Measurements from ENCODE around the gene SAP30L.

SAP30L gene

DNA sequence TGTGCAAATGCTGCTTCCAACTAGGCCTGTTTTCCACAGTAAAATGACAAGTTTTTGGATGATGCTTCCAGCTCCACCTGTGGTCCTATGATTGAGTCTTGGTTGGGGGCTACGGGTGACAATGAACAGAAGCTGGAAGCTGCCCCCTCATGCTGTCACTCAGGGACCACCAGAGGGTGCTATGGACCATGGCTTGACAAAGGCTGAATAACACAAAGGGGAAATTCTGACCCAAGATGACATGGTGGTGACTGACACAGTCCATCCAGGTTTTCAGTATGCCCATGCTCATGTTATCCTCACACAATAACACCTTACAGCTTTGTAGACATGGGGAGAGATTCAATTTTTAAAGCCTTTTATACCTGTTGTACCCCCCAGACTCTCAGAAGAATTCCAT lies 23.9 kb upstream of the SAP30L start:
- DNase-seq (ENCODE audit: low read depth) = no peak

DNA sequence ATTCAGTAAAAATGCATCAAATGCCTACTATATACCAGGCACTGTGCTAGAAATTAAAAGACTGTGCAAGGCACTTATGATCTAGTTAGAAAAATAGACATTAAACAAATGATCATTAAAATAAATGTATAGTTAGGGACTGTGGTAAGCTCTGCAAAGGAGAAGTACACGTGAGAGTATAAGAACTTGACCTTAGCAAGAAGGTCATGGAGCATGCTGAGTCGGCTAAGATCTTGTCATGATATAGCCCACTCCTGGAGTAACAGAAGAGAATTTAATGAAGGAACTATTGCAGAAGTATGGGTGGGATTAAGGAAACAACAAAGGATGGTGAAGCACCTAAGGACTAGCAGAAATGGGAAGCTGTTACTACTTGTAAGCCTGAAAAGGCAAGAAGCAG lies 23.5 kb upstream of the SAP30L start:
- no peak for DNase-seq (ENCODE audit: low read depth)

DNA sequence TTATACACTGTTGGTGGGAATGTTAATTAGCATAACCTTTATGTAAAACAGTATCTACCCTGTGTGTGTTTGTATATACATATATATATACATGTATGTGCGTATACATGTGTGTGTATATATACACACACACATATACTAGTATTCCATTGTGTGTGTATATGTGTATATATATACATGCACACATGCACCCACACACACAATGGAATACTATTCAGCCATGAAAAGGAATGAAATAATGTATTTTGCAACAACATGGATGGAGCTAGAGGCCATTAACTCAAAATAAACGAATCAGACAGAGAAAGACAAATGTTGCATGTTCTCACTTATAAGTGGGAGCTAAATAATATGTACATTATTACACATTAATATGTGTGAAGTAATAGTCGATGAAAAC lies 17.6 kb upstream of the SAP30L start:
- DNase-seq (ENCODE audit: low read depth) = no peak

DNA sequence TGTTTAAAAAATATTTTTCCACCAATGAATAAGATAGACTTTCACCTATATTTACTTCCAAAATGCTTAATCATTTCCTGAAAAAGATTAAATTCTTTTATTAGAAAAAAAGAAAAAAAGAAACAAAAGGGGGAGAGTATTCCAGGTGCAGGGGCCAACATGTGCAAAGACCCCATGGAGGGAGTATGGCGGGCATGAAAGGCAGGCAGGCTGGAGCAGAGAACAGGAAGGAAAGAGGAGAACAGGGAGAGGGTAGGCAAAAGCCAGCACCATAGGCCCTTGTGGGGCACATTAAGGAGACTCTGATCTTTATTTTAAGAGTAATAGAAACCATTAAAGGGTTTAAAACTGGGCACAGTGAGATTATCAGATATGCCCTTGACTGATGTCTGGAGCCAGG lies 16.5 kb upstream of the SAP30L start:
- no peak for DNase-seq (ENCODE audit: low read depth)

DNA sequence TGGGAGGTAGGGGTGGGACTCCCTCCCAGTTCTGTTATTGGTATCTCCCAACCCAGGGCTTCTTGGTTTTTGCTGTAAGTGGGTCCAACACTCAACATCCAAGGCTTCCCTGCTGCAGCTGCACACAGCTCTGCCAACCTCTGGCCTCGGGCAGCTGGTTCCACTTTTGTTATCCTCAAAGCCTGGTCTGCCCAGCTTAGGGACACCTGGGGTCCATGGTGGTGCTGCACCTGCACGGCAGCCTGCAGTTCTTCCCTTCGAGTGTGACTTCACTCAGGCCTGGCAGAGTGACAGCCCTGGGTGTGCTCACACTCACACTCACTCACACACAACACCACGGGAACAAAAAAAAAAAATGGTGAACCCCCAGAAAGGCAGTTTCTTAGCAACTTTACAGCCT lies 15.3 kb upstream of the SAP30L start:
- no peak for DNase-seq (ENCODE audit: low read depth)

DNA sequence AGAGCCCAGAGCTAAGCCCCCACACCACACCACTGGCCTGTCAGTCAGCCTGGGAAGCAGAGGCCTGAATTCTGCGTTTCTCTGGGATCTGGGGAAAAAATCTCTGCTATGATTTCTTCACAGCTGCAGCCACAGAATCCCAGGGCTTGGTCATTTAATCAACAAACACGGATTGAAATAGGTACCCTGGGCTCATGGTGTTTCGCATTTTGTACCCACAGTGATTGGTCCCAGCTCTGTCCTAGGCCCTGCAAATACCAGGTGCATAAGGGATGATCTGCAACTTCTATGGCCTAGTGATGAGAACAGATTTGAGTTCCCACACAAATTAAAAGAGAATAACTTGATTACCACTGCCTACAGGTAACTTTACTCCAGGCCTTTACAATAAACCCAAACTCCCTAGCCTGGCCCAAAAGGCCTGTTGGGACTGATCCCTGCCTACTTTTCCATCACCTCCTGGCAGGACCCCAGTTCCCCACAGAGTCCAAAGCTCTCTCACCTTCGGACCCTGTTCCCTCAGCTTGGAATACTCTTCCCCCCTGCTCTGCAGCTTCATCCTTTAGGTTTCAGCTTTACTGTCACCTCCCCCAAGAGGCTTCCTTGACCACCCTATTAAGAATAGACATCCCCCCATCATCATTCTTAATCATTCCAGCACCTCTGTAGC lies 14.7 kb upstream of the SAP30L start:
- no peak for DNase-seq (ENCODE audit: low read depth)

DNA sequence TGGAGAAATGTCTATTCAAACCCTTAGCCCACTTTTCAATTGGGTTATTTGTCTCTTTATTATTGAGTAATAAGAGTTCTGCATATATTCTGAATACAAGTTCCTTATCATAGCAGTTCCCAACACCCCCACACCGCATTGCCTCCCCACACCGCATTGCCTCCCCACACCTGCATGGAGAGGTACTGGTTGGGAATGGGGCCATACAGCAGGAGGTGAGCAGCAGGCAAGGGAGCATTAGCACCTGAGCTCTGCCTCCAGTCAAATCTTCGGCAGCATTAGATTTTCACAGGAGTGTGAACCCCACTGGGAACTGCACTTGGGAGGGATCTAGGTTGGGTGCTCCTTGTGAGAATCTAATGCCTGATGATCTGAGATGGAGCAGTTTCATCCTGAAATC lies 10.6 kb upstream of the SAP30L start:
- DNase-seq (ENCODE audit: low read depth) = no peak

DNA sequence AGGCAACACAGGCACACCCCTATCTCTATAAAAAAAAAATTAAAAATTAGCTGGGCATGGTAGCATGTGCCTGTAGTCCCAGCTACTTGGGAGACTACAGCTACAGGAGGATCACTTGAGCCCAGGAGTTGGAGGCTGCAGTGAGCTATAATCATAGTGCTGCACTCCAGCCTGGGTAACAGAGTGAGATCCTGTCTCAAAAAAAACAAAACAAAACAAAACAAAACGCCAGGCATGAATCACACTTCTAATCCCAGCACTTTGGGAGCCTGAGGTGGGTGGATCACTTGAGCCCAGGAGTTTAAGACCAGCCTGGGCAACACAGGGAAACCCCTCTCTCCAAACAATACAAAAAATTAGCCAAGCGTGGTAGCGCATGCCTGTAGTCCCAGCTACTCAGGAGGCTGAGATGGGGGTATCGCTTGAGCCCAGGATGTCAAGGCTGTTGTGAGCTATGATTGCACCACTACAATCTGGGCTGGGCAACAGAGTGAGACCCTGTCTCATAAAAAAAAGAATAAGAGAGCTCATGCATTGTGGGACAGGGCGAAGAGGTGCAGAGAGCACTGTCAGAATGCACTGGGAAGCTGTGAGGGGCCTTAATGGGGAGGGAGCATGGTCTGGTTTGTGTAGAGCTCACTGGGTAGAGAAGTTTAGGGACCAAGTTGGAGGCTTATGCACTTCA lies 8.4 kb upstream of the SAP30L start:
- no peak for DNase-seq (ENCODE audit: low read depth)

DNA sequence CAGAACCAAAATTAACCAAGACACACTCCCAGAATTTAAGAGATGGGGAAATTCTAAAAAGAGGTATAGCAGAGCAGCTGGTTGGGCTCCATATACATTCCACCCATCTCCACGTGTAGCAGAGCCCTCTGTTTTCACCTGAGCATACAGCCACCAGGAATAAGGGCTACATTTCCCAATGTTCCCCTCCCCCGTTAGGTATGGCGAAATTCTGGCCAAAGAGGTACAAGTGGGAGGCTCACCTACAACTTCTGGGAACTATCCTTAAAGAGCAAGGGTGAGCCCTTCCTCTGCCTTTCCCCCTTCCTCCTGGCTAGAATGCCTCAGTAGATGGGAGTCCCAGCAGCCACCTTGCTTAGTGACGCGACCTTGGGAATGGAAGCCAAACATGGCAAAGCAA lies 5.3 kb upstream of the SAP30L start:
- DNase-seq (ENCODE audit: low read depth) = no peak

DNA sequence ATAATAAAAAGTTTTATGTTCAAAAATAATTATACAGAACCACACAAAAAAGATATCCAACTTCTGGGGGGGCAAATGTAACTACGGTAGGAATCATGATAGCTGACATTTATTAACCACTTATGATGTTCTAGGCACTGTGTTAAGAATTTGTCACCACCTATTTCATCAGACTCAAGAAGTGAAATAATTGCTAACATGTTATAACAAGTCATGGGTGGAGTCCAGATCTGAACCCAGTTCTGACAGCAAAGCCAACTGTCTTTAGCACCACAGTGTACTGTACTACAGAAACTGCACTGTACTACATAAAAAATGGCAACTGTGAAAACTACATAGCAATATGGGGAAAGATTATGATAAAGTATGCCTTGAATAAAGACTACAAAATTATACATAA lies 3.0 kb upstream of the SAP30L start:
- DNase-seq (ENCODE audit: low read depth) = no peak

DNA sequence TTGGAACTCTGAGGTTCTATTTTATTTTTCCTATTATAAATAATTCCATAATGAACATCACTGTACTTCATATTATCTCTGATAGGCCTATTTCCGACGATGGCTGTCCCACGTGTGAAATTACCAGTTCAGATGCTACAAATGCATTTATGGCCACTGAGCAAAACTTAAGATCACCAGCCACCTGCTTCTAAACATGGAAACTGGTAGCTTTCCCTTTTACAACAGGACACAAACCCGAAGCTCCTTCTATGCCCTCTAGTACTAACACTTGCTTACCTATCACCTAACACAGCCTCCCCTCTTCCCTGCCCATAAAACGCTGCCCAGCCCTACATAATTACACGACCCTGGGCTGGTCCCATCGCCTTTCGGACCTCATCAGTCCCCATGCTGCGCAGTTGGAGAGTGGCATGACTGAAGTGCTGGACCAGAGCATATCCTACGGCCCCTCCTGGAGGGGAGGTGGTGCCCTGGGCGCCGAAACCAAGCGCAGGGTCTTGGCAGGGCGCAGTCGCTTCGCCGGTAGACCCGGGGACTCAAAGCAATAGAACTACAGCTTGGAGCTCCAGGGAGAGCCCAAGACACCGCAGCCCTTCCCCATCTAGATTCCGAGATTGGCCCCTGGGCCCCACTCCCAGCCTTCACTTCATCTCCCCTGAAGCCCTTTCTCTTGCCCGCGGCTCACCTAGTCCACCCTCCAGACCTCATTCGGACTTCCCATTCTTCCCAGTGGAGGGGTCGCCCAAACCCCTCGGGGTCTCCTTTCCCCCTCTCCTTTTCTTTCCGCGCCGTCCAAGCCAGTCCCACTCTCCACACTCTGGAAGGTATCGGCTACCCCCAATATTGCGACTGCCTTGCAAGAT lies 1.0 kb upstream of the SAP30L start:
- DNase-seq (ENCODE audit: low read depth) = no peak

DNA sequence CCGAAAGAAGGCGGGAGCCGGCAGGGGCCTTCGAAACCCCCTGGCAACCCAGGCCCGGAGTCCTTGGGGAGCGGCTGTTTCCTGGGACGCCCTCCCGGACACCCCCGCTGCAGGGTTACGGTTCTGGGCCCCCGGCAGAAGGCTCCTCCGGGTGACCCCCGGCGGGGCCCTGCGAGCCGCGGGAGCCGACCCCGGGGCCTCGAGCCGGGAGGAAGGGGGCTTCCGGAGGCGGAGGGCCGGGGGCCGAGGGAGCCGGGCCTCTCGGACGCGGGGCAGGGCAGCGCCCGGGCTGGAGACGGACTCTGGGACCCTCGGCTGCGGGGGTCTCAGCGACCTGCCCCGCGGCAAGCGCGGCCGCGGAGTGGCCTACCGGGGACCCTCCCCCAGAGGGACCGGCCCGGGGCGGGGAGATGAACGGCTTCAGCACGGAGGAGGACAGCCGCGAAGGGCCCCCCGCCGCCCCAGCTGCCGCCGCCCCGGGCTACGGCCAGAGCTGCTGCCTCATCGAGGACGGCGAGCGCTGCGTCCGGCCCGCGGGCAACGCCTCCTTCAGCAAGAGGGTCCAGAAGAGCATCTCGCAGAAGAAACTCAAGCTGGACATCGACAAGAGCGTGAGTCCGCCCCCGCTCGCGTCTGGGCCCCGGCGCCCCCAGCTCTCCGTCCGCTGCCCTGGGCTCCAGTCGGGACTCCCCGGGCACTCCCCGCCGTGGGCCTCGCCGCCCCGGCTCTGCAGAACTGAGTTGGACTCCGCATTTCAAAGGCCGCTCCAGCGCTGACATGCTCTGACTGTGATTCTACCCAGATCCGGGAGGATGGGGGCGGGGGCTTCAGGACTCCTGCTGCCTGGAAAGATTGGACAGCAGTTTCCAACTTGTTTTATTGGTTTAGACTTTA lies 645 bp downstream of the SAP30L start:
- DNase-seq (ENCODE audit: low read depth) = no peak

DNA sequence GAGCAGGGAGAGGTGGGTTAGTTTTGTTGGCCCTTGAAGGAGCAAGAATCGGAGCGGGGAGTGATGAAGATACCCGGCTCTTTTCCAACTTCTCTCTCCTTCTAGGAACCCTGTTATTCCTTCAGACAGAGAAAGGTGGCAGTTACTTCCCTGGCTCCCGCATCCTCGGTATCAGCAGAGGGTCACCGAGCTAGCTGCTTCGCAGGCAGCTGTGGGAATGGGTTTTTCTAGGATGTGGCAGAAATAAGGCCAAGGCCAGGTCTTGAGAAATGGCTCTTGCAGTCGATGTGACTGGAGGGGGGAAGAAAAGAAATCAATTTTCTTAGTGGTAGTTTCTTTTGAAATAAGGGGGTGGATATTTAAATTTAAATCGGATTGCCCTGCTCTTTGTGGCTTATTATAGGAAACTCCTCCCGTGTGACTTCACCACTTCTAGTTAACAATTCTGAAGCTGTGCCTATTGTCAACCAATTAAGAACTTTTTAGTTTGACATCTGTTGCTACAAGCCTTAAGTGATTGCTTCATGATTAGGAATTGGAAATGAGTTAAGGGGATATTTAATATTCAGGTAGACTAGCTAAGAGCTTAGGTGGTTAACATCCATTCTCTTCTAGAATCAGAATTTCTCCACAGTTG lies 1.4 kb downstream of the SAP30L start:
- no peak for DNase-seq (ENCODE audit: low read depth)

DNA sequence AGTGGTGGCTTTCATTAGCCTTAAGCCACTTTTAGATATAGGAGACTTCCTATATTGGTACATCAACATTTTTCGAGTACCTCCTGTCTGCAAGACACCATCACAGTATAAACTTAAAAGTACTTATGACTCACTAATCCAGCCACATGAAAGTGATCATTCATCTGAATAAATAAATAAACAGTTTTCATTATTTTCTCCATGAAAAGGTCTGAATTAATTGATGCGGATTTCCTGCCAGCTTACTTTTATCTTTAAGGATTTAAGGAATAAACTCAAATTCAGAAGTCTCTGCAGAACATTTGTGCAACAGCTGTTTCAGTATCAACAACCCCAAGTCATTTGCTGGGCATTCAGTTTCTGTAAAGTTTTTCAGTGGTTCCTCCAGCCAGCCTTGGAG lies 4.0 kb downstream of the SAP30L start:
- DNase-seq (ENCODE audit: low read depth) = no peak

DNA sequence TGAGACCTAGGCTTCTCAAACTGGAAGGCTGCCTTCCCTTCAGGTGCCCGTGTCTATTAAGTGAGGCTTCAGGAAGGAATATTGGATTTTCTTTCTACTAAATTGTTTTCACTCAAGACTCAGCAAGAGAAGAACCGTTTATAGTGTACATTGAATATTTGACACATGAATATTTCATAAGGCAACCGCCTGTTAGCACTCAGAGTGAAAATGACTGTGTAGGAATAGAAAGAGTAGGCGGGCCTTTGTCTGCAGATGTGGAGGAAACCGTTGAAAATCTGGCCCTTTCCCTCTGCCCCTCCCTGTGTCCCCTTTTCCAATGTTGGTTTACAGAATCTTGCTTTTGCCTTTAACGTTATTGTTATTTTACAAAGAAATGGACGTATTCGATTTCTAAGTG lies 6.2 kb downstream of the SAP30L start:
- DNase-seq (ENCODE audit: low read depth) = no peak

DNA sequence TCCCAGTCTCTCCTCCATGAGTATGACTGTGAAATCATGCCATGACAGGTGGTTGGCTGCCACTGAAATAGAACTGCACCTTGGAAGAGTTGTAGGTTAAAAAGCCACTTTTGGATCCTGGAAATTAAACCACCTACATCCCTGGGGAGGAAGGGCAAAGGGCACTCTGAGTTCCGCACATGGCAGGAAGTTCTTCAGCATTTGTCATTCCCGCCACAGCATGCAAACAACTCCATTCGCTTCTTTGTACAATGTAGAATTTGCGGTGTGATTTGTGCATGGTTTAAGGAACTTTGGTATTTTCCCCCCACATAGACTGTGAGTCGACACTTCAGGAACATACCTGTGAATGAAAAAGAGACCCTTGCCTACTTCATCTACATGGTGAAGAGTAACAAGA lies 9.8 kb downstream of the SAP30L start:
- no peak for DNase-seq (ENCODE audit: low read depth)

DNA sequence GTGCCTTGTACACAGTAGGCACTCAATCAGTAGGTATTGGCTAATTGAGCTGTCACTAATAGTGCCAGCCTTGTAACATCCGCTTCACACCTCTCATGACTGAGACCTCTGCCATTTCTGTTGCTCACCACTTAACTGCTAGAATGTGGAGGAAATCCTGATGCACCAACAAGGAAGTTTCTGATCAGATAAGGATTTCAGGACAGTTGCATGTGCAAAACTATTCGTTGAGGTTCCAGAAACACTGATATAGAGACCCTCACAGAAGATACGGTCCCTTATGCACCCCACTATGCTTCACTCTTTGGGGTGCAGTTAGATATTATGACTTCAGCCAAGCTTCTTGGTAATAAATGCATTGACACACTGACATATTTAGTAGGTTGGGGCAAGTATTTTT lies 10.7 kb downstream of the SAP30L start:
- no peak for DNase-seq (ENCODE audit: low read depth)

DNA sequence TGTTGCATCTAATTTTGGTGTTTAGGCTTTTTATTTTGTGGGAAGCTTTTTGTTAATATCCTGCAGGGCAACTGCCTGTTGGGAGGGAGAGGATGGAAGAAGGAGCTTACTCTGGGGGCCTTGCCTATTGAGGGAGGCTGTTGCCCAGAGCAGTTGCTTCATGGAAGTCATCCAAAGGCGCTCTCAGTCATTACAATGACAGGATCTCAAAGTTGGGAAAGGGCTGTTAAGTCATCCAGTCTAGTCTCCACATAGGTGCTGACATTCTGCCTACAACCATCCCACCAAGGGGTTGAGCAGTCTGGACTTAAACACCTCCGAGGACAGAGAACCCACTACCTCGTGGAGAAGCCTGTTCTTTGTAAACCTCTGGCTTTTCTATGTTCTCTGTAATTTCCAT lies 13.2 kb downstream of the SAP30L start:
- no peak for DNase-seq (ENCODE audit: low read depth)

DNA sequence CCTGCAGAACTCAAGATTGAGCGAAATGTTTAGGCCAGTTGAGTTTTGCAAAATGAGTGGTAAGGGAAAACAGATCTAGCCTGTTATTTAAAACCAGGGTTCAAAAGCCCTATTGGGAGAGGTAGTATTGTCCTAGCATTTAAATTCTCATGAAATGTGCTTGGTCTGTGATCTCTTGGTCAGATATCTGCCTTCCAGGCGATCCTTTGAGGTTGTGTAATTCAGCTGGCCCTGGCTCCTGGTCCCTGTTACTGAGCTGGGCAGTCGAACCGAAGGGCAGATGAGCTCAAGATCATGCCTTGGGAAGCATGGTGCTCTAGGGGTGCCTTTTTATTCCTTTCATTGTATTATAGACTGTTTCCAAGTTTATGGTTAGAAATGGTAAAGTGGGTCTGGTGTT lies 14.4 kb downstream of the SAP30L start:
- no peak for DNase-seq (ENCODE audit: low read depth)

DNA sequence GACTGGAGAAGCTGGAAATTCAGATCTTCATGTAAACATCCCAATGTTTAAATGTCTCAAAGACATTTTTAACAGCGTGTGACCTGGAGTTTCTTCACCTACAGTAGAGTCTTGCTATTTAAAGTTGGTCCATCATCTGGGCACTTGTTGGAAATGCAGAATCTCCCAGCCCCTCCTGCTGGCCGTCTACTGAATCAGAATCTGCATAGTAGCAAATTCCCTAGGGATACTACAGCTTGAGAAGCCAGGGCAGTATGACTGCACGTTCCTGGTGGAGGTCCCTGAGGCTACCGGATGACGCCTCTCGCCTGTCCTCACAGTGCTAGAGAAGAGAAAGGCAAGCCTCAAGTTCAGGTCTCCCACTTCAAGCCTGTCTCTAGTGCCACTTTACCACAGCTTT lies 15.7 kb downstream of the SAP30L start:
- DNase-seq (ENCODE audit: low read depth) = no peak

DNA sequence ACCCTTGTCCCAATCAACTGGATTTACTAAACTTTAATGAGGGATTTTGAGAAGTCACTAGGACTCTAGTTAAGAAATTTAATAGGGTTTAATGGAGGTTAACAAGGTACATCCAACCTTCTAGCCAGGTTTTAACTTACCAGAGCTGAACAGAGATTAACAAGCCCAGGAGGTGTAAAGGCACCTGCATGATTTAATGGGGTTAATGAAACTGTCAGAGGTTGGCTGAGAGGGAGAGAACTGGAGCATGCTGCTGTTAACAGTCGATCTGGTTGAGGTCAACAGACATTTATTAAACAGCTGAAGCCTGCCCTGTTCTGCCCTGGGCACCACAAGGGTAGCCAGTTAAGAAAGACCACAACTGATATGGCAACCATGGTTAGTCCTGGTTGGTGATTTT lies 18.6 kb downstream of the SAP30L start:
- DNase-seq (ENCODE audit: low read depth) = no peak

DNA sequence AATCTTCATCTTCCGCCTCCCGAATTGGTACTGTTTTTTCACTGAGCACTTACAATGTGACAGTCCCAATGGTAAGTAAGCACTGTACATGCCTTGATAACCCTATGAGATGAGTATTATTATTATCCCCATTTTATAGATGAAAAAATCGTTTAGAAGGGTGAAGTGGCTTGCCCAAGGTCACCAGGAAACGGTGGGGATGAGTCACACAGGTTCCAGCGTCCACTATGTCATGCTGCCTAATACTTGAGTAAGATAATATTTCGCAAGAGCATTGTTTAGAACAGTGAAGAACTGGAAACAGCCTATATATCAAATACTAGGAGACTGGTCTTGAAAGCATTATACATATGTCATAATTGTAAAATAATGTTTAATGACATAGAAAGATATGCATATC lies 19.4 kb downstream of the SAP30L start:
- no peak for DNase-seq (ENCODE audit: low read depth)
